ENCODE measurements around the gene LENEP.

LENEP gene

DNA sequence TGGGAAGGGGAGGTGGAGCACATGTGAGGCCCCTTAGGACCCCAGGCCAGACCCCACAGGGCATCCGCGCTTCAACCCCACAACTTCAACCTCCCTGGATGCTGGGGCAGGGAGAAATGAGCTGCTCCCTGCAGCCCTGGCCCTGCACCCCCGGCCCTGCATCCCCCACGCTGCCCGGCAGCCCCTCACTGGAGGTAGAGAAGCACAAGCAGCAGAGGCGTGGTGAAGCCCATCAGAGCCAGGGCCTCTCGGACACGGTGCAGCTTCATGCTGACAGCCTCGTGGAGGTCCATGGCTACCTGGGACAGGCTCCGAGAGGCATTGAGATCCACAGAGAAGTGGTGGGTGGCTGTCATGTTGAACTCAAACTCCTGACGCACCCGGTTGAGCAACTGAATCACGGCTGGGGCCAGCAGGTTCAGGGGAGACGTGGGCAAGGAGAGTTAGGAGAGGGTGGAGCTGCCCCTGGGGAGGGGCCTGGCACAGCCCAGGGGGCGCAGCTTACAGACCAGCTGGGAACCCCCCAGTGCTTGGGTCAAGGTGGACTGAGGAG, 36.9 kb downstream of the LENEP start:
- no peak for DNase-seq

DNA sequence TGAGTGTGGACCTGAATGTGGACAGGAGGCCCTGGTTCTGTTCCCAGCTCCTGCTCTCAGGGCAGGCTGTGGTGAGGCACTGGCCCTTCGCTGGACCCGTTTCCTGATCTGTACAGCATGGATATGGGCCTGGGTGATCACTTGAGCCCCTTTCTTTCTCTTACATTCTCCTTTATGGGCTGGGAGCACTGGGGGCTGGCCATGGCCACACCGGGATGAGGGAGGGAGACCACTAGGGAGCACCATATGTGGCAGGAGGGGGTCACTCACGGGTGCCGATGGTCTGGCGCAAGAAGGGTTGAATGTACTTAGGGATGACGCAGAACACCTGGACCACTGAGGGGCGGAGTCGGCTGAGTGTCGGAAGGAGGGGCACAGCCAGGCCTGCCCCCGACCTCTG, 37.5 kb downstream of the LENEP start:
- DNase-seq = no peak

DNA sequence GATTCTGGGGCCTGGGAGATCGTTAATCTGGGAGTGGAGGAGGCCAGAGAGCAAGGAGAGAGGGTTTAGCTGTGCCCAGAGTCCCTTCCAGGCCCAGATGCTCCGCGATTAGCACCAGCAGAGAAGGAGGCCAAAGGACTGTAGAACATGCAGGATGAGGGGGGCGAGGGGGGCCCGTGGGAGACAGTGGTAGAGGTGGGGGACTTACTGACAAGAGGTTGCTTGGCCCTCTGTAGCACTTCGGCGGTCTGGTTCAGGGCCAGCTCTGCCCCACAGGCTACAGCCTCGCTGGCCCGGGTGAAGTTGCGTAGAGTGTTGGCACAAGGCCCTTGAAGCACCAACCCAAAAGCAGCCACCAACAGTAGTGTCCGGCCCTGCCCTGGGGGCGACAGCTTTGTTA, 39.5 kb downstream of the LENEP start:
- no peak for DNase-seq

DNA sequence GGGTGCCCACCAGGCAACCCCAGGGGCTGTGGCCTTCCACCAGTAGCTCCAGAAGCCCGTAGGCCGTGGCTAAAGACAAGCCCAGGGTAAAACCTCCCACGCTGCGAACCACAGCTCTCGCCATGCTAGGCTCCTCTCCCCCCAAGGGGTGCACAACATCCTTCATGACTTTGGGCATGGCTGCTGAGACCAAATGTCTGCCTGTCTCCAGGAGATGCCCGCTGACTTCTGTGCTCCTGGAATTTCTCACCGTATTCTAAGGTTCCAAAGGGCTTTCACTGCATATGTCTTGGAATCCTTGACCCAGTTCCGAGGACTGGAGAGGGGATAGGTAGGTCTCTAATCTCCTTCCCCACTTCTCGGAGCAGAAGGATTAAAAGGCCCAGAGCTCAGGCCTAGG, 40.1 kb downstream of the LENEP start, which contains the start of the genes DCST1 and DCST2:
DCST1 (plus strand) TSS at position 301 of the 400 bp plus-strand sequence. CDS start 213 bp downstream, outside the sequence.
DCST2 (minus strand) TSS at position 258 of the 400 bp plus-strand sequence; CDS start at position 178, 80 bp downstream.
- no peak for DNase-seq

DNA sequence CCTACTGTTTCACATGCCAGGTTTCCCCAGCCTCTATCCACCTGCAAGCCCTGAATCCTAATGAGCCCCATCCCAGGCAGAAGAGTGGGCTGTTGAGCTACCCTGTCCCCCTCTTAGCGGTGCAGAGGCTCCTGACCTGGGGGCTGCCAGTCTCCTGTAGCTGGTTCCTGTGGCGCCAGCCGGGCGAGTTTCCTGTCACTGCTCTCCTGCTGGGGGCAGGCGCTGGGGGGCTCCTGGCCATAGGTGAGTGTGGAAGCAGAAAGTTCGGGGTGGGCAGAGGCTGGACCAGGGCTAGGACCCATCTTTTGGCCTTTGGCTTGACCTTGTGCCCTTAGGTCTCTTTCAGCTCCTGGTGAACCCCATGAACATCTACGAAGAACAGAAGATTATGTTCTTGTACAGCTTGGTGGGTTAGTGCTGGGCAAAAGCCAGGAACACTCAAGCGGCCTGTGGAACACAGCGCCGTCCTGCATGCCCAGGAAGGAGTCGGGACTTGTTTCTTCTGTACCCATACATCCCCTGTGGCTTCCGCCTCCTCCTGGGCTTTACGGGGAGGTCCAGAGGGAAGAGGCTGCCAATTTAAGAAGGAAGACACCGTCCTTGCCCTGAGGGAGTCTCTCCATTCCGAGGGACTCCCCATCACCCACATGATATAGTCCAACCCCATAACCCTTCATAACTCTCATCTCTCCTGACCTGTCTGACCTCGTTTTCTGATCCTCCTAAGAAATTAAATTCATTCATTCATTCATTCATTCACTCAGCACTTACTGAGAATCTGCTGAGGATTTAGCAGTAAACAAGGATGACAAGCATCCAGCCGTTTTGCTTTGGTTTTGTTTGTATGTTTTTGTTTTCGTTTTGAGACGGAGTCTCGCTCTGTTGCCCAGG, 41.2 kb downstream of the LENEP start:
- no peak for DNase-seq

DNA sequence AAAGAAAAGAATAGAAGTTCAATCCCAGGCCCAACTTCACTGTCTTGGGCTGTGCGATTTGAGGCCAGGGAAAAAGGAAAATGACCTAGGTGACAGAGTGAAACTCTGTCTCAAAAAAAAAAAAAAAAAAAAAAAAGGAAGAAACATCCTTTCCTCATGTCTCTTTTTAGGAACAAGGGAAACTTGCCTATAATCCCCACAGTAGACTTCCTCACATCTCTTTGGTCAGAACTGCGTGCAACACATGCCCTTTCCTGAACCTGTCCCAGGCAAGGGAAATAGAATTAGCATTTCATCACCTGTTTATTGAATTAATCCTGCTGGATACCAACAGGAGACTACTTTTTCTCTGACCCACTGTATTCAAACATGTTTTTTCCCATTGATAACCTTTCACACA, 42.5 kb downstream of the LENEP start:
- no peak for DNase-seq

DNA sequence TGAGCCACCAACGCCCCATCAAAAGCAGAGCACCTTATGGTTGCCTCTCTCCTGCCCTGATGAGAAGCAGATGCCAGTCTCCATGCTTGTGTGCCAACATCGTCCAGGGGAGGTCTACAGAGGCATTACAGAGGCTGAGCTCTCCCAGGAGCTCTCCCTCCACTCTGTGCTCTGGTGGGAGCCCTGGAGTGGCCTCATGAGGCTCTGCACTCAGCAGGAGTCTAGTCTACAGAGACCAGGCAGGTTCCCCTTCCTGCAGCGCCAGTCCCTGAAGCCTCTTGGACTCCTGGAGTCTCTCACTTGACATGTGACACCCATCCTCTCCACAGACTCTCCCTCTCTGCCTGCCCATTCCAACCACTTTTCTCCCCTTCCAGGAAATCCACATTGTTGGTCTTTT, 43.7 kb downstream of the LENEP start:
- DNase-seq = no peak

DNA sequence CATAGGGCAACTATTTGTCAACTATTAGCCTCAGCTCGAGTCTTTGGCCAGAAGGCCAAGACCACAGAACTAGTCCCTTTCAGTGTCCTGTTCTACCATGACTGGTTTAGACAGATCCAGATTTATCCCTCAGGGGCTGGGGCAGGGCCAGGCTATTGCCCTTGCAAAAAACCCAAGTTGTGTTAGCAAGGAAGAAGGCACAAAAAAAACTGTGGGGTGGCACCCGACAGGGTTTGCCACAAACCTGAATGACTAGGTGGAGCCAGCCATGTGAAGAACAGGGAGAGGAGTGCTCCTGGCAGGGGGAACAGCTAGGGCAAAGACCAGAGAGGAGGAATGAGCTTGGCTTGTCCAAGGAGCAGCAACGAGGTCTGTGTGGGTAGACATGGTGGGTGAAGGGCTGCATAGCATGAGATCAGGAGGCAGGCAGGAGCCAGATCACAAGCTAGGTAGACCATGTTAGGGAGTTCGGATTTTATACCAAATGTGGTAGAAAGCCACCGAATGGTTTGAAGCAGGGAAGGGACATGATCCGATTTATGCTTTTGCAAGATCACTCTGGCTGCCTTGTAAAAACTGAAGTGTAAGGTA, 44.6 kb downstream of the LENEP start:
- DNase-seq = no peak

DNA sequence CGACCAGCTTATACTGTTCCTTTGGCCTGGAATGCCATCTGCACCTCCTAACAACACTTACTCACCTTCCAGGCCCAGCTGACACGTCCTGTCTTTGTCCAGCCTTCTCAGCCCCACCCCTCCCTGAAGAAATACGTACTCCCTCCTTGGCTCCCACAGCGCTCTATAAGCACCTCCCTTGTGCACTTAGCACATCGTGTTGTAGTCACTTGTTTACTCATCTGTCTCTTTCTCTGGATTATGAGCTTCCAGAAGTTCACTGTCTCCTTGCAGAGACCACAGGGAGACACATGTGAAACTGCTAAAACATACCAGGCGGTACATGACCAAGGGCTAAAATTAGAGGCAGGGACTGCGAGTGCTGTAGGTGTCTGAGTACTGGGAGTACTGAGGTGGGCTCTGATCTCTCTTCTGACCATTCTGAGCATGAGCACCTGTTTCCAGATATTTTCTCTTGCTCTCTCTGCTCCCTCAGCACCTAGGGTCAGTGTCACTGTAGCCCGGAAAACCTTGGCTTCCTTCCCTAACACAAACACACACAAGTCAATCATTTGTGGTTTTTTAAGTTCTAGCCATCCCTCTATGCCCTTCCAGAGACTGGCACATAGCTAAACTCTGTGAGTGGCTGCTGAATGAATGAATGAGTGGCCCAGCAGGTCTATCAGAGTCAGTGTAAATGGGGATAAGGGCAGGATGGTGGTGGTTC, 45.4 kb downstream of the LENEP start:
- DNase-seq = no peak

DNA sequence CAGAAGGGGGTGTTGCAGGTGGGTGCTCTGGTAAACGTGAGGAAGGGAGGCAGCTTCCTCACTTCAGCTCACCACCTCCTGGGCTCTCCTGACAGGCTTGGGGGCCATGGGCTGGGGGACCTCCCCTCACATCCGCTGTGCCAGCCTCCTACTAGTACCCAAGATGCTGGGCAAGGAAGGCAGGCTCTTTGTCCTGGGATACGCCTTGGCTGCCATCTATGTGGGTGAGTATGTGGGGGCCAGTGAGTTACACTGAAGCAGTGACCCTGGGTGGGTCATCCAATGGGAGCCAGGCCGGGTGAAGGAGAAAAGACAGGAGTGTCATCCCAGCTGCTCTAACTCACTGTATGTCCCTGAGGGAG, 45.9 kb downstream of the LENEP start:
- no peak for DNase-seq

DNA sequence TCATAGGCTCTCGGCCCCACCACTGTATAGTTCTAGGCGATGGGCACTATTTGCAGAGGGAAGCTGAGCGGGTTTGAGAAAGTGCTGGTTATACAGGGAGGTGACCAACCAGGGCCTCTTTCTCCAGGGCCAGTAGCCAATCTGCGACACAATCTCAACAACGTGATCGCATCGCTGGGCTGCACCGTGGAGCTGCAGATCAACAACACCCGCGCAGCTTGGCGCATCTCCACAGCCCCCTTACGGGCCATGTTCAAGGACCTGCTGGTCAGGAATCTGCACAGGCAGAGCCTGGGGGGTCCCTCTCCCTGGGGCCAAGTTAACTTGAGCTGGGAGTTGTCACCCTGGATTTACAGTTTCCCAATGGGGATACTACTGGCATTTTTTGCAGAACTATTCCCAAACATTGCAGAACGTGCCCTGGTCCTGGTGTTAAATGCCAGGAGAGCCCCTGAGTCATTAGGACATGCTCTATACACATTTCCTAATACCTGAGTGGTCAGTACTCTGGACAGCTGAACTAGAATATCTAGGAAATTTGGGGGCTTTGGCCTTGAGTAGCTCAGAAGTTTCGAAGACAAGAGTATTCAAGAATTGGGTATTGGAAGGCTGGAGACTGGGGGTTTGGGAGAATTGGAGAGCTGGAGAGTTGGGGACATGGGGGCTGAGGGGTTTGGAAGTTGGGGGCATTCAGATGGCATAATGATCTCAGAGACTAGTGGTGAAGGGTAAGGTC, 47.1 kb downstream of the LENEP start:
- no peak for DNase-seq

DNA sequence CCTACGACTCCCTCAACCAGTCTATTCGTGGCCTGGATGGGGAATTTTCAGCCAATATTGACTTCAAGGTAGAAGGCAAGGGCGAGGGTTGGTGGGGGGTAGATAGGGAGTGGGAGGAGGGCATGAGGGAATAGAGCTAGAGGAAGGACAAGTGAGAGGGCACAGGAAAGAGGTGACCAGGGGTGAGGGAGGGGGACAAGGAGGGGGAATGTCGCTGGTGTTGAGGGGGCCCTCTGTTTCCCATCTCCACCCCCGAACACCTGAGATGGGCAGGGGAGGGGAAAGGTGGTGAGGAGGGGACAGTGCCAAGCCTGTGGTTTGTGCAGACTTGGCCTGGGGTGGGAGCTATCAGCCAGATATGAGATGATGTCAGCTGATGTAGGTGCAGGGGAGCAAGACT, 49.4 kb downstream of the LENEP start:
- no peak for DNase-seq

DNA sequence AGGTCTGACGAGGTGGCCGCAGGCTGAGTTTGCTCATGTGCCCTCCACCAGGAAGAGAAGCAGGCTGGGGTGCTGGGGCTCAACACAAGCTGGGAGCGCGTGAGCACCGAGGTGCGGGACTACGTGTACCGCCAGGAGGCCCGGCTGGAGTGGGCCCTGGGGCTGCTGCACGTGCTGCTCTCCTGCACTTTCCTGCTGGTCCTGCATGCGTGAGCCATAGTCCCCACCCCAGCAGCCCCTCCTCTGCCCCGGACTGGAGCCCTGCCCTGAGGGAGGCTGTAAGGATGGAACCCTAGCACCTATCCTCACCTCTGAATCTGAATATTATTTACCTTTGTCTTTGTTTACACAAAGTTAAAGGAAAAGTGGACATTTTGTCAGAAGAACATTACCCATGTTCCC, 49.9 kb downstream of the LENEP start:
- DNase-seq = no peak

DNA sequence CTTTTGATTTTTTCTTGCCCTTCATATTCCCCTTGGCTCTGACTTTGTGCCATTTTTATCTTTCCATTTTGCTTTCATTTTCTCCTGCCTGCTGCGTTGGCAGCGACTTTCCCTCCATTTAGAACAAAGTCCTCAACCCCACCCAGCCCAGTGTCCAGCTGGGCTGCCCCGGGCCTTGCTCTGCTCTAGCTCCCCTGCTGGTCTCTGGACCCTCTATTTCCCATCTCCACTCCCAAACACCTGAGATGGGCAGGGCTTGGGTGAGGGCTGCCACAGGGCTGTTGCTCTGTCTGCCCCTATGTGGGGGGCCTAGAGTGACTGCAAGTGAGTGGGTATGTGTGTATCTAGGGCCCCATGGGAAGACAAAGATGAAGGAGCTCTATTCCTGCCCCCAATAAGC, 50.4 kb downstream of the LENEP start:
- no peak for DNase-seq

Data from CD4-positive, alpha-beta T cell treated with Interferon alpha-2 for 1 hour (primary cell).